GM12865 (cell line): Measurements from ENCODE around the gene PPM1G.

Experiments used
- DNase-seq: peaks from one replicate; pipeline ENCODE4 v3.0.0; 2010; ENCODE audit warnings: low read depth
- H3K4me3 ChIP-seq: 2 replicates; pipeline ENCODE4 v1.5.1; 2011; ENCODE audit warnings: mild to moderate bottlenecking, low read depth, low read length, control low read depth
- CTCF ChIP-seq: IDR thresholded peaks from 2 replicates; pipeline ENCODE4 v1.5.1; 2011; ENCODE audit warnings: low read length, control low read depth, low read depth, inconsistent platforms; ENCODE audit not compliant: insufficient read depth; ENCODE audit errors: missing control alignments

Gene PPM1G, protein sequence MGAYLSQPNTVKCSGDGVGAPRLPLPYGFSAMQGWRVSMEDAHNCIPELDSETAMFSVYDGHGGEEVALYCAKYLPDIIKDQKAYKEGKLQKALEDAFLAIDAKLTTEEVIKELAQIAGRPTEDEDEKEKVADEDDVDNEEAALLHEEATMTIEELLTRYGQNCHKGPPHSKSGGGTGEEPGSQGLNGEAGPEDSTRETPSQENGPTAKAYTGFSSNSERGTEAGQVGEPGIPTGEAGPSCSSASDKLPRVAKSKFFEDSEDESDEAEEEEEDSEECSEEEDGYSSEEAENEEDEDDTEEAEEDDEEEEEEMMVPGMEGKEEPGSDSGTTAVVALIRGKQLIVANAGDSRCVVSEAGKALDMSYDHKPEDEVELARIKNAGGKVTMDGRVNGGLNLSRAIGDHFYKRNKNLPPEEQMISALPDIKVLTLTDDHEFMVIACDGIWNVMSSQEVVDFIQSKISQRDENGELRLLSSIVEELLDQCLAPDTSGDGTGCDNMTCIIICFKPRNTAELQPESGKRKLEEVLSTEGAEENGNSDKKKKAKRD

DNA sequence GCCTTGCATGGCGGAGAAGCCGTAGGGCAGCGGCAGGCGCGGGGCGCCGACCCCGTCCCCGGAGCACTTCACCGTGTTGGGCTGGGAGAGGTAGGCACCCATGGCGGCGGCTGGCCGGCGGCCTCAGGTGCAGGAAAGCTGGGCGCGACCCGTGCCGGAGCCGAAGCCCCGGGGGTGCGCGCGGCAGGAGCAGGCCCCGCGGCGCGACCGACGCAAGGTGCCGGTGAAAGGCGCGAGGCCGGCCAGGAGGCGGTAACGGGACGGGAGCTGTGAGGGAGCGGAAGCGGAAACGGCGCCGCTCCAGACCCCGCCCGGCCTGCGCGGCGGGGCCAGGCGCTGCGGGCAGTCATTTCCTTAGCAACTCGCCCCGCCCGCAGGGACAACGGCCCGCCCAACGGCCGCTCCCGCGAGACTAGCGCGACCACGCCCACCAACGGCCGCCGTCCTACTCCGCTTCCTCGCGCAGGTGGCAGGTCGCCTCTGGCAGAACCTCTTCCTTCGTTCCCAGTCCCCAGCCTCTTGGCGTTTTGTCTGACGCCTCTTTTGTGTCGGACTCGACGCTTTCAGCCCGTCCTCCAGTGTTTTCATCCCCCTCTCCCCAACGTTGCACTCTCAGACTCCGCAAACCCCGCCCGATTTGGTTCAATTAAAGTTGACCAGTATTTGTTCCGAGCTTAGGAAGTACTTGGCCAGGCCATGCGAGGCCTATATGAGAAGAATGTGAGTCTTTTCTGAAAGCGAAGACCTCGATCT, at the start of gene PPM1G:
TSS of gene PPM1G (minus strand) at position 271 of the 753 bp plus-strand sequence. CDS start at position 102, 169 bp downstream.
- TF ChIP-seq CTCF = no peak
- peak; percentile 97 for DNase-seq

DNA sequence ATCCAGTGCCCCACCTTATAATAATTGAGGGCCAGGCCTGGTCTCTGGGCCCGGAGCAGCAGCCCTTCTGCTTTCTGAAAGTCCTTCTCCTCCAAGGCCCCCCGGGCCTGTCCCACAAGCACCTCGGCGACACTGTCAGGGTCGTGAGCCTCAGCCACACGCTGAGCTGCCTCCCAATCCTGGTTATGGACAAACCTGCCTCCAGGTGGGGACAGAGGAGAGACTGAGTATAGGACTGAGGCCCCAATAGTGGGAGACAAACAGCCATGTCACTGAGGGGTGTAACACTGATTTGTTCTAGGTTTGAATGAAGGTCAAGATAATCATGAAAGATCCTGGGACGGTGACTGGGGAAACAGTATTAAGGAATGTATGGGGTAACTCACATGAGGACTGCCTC, 44.6 kb upstream of the PPM1G start:
- DNase-seq = no peak
- no peak overlapping the region for H3K4me3 ChIP-seq
- TF ChIP-seq CTCF = no peak

More for the DNA sequence above, at the start of gene PPM1G:
- peak within 1 kb of the TSS; percentile 90 for H3K4me3 ChIP-seq

DNA sequence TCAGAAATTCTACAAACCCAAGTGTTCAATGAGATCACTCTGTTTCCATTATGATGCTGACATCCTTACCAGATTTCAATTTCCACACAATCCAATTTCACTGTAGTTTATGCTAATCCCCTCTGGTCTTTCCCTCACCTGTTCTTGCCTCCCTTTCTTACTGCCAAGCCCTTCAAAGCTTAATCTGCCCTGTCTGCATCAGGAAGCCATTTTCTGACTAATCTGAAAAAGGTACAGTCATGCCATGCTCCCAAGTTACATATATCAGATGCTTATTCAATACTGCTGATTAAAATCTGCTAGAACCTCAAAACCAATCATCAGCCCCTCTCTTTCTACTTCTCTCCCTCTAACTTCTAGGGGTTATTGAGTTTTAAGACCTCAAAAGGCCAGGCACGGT, 41.7 kb upstream of the PPM1G start:
- DNase-seq = no peak
- no peak overlapping the region for H3K4me3 ChIP-seq
- TF ChIP-seq CTCF = no peak

DNA sequence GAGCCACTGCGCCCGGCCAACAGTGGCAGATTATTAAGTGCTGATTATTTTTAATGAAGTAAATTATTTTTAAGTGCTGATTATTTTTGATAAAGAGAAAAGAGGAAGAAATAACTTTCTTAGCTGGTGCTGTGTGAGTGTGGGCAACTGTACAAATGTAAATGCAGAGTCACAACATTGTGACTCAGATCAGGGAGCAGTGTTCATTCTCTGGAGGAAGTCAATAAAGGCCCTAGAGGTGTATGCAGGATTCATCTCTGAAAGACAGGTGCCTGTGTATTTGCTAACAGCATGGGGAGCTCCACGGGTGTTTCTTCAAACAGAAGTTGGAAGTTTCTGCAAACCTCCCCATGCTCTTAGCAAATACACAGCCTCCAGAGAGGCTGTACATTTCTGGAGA, 39.0 kb upstream of the PPM1G start:
- no peak for TF ChIP-seq CTCF
- no peak for DNase-seq
- no peak overlapping the region for H3K4me3 ChIP-seq

- no peak overlapping the region for H3K4me3 ChIP-seq
- no peak for TF ChIP-seq CTCF
- no peak for DNase-seq
Measured at GRCh38 chr2:27446057-27446456, 36.7 kb upstream of the PPM1G start.

DNA sequence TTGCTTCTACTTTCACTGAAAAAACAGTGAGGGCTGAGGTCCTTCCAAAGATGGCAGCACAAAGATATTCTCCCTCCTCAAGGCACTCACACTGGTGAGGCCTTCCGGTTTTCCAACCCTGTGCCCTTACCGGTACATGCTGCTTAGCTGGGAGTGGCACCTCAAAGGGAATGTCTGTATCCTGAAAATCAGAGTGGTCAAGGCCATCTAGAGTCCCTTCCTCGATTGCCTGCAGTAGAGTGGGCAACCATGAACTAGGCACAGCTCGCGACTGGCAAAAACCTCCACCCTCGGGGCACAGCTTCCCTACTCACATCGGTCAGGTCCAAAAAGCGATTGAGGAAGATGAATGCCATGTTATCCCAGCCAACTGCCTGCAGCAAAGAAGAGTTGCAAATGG, 36.2 kb upstream of the PPM1G start:
- no peak for TF ChIP-seq CTCF
- no peak overlapping the region for H3K4me3 ChIP-seq
- DNase-seq = no peak
